Stomach (tissue), 4 donors: ENCODE measurements around the gene CHRNG.

Experiments used
- EP300 ChIP-seq: sonication (generic); formaldehyde crosslinking; IDR thresholded peaks from one replicate; pipeline ENCODE4 v1.6.1; 2017; ENCODE audit warnings: antibody characterized with exemption
- POLR2A ChIP-seq, 4 donors: fragments of 450-650 bp; IDR thresholded peaks; one replicate each; pipeline ENCODE4 v1.6.1; 2016; ENCODE audit warnings: antibody characterized with exemption in 4 of 4, control low read depth in 2 of 4, mild to moderate bottlenecking in 1 of 4, moderate library complexity in 1 of 4
- POLR2AphosphoS5 ChIP-seq, 3 donors: sonication (generic); formaldehyde crosslinking; IDR thresholded peaks; one replicate each; pipeline ENCODE4 v1.6.1; 2016; ENCODE audit warnings: antibody characterized with exemption in 3 of 3
- TF ChIP-seq, protein P1 (sequence below), 7 experiments: fragments of 450-650 bp in 4 of 7; fragments of 200-600 bp in 3 of 7; sonication (generic) in 3 of 7; IDR thresholded peaks; one replicate each; pipeline ENCODE4 v1.5.1; 2016 to 2019; ENCODE audit warnings: antibody characterized with exemption in 7 of 7, control low read depth in 2 of 7, mild to moderate bottlenecking in 1 of 7

DNA sequence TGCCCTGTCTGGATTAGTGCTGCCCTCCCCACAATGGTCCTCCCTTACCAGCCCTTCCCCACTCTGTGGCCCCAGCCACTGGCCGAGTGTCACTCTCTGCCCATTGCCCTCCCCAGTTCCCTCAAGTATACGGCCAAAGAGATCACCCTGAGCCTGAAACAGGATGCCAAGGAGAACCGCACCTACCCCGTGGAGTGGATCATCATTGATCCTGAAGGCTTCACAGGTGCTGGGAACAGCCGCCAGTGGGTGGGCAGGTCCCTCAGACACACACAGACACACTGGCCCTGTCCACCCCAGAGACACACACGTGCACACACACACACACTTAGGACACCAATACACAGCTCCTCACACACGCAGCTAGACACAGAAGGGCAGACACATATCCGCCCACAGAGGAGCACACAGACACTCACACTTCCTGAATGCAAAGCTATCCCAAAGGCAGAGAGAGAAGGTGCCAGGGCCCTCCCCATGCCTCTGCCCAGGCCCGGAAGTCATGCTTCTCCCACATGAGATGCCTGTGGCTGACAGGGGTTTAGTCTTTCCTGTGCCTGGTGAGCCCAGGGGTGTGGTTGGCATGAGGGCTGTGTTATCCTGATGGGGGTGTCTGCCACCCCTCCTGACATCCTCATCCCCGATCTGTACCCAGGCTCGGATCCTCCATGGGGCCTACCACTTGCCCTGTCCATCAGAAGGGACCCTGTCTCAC, 10.6 kb upstream of the CHRNG start:
- TF ChIP-seq, protein P1, sequence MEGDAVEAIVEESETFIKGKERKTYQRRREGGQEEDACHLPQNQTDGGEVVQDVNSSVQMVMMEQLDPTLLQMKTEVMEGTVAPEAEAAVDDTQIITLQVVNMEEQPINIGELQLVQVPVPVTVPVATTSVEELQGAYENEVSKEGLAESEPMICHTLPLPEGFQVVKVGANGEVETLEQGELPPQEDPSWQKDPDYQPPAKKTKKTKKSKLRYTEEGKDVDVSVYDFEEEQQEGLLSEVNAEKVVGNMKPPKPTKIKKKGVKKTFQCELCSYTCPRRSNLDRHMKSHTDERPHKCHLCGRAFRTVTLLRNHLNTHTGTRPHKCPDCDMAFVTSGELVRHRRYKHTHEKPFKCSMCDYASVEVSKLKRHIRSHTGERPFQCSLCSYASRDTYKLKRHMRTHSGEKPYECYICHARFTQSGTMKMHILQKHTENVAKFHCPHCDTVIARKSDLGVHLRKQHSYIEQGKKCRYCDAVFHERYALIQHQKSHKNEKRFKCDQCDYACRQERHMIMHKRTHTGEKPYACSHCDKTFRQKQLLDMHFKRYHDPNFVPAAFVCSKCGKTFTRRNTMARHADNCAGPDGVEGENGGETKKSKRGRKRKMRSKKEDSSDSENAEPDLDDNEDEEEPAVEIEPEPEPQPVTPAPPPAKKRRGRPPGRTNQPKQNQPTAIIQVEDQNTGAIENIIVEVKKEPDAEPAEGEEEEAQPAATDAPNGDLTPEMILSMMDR (IDR thresholded peaks at IDR 0.05): no peak
- TF ChIP-seq POLR2AphosphoS5 (IDR thresholded peaks at IDR 0.05) (no peak), POLR2A (IDR thresholded peaks at IDR 0.05) (no peak), EP300 (no peak)
